Brain microvascular endothelial cell (primary cell): ENCODE results near the gene KCNMA1.

Experiments used
- DNase-seq: peaks from one replicate; pipeline ENCODE4 v3.0.0-alpha.2; 2020
- H3K27ac ChIP-seq: fragments of 250-450 bp; sonication (Bioruptor Pico); 2 replicates; pipeline ENCODE4 v1.5.1; 2020; ENCODE audit warnings: mild to moderate bottlenecking, moderate library complexity
- H3K27me3 ChIP-seq: fragments of 250-450 bp; sonication (Bioruptor Pico); replicated peaks from 2 replicates; pipeline ENCODE4 v1.5.1; 2020; ENCODE audit warnings: mild to moderate bottlenecking
- H3K36me3 ChIP-seq: fragments of 250-450 bp; sonication (Bioruptor Pico); replicated peaks from 2 replicates; pipeline ENCODE4 v1.5.1; 2020; ENCODE audit warnings: mild to moderate bottlenecking
- H3K4me3 ChIP-seq: 2 replicates; pipeline ENCODE4 v1.5.1; 2011; ENCODE audit warnings: low read depth, mild to moderate bottlenecking, control low read depth, low read length, moderate library complexity
- CTCF ChIP-seq: IDR thresholded peaks from 2 replicates; pipeline ENCODE4 v1.5.1; 2011; ENCODE audit warnings: low read depth, mild to moderate bottlenecking, moderate library complexity, low read length, control low read depth, inconsistent platforms; ENCODE audit errors: missing control alignments
- in situ Hi-C: cut with HindIII; loops from 2 replicates; pipeline ENCODE4 v1.10.0; 2017; ENCODE audit warnings: low sequenced_read_pairs, low pct_ligation_motif_present

KCNMA1 gene

GRCh38 chr10:77165445-77166208, 472.0 kb downstream of the KCNMA1 start:
- Histone ChIP-seq H3K4me3 (no peak overlapping the region), H3K27ac (no peak overlapping the region), H3K27me3 (no peaks in the 10 kb centered on the region), H3K36me3 (no peaks in the 10 kb centered on the region)
- peak; percentile 74 for DNase-seq
- TF ChIP-seq CTCF = peak; percentile 78
- in situ Hi-C loops = no loop called here

DNA sequence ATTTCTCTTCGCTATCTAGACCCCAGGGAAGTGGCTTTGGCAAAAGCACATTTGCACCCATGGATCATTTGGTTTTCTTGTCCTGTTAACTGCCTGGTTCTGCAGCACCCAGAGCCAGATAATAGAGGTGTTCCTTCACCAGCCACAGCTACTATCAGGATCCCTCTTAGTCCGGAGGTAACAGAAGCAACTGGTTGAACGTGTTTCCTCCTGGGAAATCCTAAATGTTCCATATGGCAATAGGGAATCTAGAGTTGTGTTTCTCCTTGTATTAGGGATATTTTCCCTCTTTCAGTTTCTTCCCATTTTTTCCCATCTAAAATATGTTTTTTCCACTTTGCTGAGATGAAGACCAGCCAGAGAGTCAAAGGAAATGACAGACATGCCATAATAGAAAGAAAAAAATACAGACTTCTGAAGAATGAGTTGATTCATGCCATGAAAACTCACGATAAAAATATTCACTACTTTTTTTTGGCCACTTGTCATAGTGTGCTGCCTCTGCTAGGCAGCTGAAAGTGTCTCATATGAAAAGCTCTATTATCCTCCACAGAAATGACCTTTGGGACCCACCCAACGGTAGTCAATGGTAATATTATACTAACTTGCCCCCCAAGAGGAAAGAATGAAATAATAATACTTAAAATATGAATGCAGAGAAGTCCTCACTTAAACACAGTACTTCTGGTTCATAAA, 472.8 kb downstream of the KCNMA1 start:
- Histone ChIP-seq H3K27ac (no peak overlapping the region), H3K4me3 (no peak overlapping the region), H3K27me3 (no peaks in the 10 kb centered on the region), H3K36me3 (no peaks in the 10 kb centered on the region)
- DNase-seq = peak; percentile 56
- TF ChIP-seq CTCF = no peak
- in situ Hi-C loops = no loop called here

GRCh38 chr10:77163670-77164348, 473.8 kb downstream of the KCNMA1 start:
- Histone ChIP-seq H3K27me3 (no peaks in the 10 kb centered on the region), H3K36me3 (no peaks in the 10 kb centered on the region), H3K4me3 (no peak overlapping the region), H3K27ac (no peak overlapping the region)
- peak; percentile 99 for DNase-seq
- no peak for TF ChIP-seq CTCF
- in situ Hi-C loops = no loop called here

GRCh38 chr10:77162697-77163096, 474.9 kb downstream of the KCNMA1 start:
- H3K4me3 ChIP-seq = no peak overlapping the region
- H3K36me3 ChIP-seq = no peaks in the 10 kb centered on the region
- peak; percentile 78 for DNase-seq
- H3K27me3 ChIP-seq = no peaks in the 10 kb centered on the region
- in situ Hi-C loops = no loop called here
- TF ChIP-seq CTCF = no peak
- H3K27ac ChIP-seq = no peak overlapping the region

GRCh38 chr10:77160679-77161078, 476.9 kb downstream of the KCNMA1 start:
- no peak for TF ChIP-seq CTCF
- Histone ChIP-seq H3K27ac (peak overlapping the region; percentile 79), H3K4me3 (no peak overlapping the region), H3K36me3 (no peaks in the 10 kb centered on the region), H3K27me3 (no peaks in the 10 kb centered on the region)
- in situ Hi-C loops = no loop called here
- peak; percentile 88 for DNase-seq
